GM18517 (cell line): Measurements from ENCODE around the gene SIGLEC7.

Source experiments
- ATAC-seq: cut with Tn5 transposase; IDR thresholded peaks from one replicate; pipeline ENCODE4 v1.9.1; 2021; ENCODE audit warnings: mild to moderate bottlenecking, moderate library complexity; ENCODE audit not compliant: unreplicated experiment

Gene SIGLEC7

GRCh38 chr19:51200071-51200666, 58.1 kb downstream of the SIGLEC7 start:
- no peak for ATAC-seq

DNA sequence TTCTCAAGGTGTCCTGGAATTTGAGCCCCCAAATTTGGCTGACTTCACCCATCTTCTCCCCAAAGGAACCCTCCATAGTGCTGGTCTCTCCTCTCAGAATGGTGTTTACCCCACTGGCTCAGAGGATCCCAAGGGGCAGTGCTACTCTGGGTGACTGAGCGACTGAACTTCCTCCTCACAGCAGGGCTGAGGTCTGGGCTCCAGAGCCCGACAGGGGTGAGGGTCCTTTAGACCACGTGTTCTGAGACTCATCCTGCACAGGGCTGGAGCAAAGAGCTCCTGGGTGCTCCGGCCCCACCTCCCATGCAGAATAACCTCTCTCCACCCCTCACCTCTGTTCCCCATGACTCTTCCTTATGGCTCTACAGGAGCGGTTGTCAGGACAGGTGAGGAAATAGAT, 59.6 kb downstream of the SIGLEC7 start:
- ATAC-seq = no peak
